ENCODE data around the gene NLRC3.

GRCh38 chr16:3595521-3596021 lies 18.4 kb upstream of the NLRC3 start:
- no peak for TF ChIP-seq REST (IDR thresholded peaks at IDR 0.05; ENCODE audit: low read depth)
- TF ChIP-seq MAX (IDR thresholded peaks at IDR 0.05): no peak
- no peak for TF ChIP-seq CTCF (IDR thresholded peaks at IDR 0.05 in 2 of 3, conservative IDR thresholded peaks at IDR 0.05 in 1 of 3; ENCODE audit: borderline replicate concordance in 1 of 3, insufficient read depth in 1 of 3, low read depth in 2 of 3, low read length in 2 of 3)
